Activated naive CD8-positive, alpha-beta T cell treated with anti-CD3 and anti-CD28 coated beads for 36 hours (primary cell): ENCODE data around the gene ARID5A. TPM values are rescaled to one million over a fixed set of nuclear protein-coding genes. Genes with fewer than 3 reads are reported as not detected.

ENCODE experiments used
- DNase-seq: peaks from one replicate; pipeline ENCODE4 v3.0.0; 2021
- H3K27ac Mint-ChIP-seq: one replicate; pipeline ENCODE4 v1.8.0; 2022; ENCODE audit warnings: mild to moderate bottlenecking, moderate library complexity, mixed read lengths
- H3K27me3 Mint-ChIP-seq: one replicate; pipeline ENCODE4 v1.8.0; 2022; ENCODE audit warnings: mild to moderate bottlenecking, mixed read lengths
- H3K36me3 Mint-ChIP-seq: one replicate; pipeline ENCODE4 v1.8.0; 2021; ENCODE audit warnings: mild to moderate bottlenecking, mixed read lengths
- H3K4me1 Mint-ChIP-seq: one replicate; pipeline ENCODE4 v1.8.0; 2021; ENCODE audit warnings: mixed read lengths
- H3K4me3 Mint-ChIP-seq: one replicate; pipeline ENCODE4 v1.8.0; 2022; ENCODE audit warnings: mild to moderate bottlenecking, moderate library complexity, mixed read lengths
- H3K9me3 Mint-ChIP-seq: one replicate; pipeline ENCODE4 v1.8.0; 2022; ENCODE audit warnings: mixed read lengths
- total RNA-seq, 2 experiments: library from RNA; stranded (reverse); gene quantifications; one replicate each; pipeline ENCODE4 v1.2.3, GENCODE V29; 2021

The ARID5A gene
- total RNA-seq, 2 experiments from 2014 or later = 59.5 to 61.7 TPM

DNA sequence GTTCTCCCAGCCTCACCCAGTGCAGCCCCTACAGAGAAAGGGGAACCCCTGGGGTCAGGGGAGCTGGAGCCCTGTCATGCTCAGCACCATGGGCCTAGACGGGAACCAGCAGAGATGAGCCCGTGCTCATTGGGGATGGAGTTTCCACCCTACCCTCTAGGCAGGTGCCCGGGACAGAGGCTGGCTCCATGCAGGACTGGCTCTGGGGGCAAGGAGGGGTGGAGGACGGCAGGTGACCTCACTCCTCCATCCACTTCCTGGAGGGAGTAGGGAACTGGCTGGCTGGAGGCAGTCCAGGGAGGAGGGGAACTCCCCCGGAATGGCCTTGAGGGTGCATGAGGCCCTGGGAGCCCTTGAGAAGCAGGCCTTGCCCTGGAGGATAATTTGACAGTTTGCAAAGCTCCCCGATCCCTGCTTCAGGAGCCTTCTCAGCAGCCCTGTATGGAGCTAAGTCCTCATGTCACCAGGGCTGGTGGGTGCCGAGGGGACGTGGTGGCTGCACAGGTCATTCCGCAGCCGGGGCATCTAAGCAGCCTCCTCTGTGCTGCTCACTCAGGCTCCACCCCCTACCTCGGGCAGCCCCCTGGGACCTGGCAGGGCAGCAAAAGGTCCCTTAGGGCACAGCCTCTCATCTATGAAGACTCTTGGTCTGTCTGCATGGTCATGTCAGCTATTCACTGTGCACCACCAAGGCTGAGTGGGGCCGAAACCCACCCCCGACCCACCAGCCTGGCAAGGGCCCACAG is 33.5 kb upstream of the ARID5A start:
- H3K4me1 Mint-ChIP-seq = peaks cover 14% of the 10 kb centered on the region
- peaks cover 6% of the 10 kb centered on the region for H3K27me3 Mint-ChIP-seq
- no peak overlapping the region for H3K27ac Mint-ChIP-seq
- DNase-seq = no peak
- no peaks in the 10 kb centered on the region for H3K36me3 Mint-ChIP-seq
- H3K9me3 Mint-ChIP-seq = no peaks in the 10 kb centered on the region
- no peak overlapping the region for H3K4me3 Mint-ChIP-seq

DNA sequence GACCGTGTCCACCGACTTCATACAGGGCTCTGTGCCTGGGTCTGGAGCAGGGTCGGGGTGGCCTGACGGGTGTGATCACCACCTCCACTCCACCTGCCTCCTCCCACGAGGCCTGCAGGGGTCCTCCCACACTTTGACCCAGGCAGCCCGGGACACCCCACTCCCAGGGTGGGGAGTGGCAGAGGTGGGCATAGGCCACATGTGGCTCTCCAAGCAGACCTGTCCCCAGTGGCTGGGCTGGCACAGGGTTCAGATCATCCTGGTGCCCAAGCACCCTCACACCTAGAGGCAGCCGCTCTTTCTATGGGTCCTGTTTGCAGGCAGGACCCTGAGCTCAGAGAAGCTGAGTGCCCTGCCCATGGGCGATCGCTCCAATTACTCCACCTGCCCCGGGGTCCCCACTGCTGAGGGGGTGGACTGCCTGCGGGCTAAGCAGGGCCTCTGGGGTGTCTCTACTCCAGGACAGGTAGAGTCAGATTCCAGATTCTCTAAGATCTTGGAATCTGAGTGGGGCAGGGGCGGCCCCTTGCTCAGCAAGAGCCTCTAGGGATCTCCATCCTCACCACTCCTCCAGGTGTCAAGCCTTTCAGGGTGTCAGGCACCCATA is 32.8 kb upstream of the ARID5A start:
- Mint-ChIP-seq H3K27ac (no peak overlapping the region), H3K36me3 (no peaks in the 10 kb centered on the region), H3K27me3 (peaks cover 6% of the 10 kb centered on the region), H3K9me3 (no peaks in the 10 kb centered on the region), H3K4me1 (peaks cover 14% of the 10 kb centered on the region), H3K4me3 (no peak overlapping the region)
- DNase-seq = no peak

GRCh38 chr2:96505231-96505889 is 31.2 kb upstream of the ARID5A start, which contains the start of gene NEURL3:
TSS of gene NEURL3 (minus strand) at chr2:96505357. CDS start at chr2:96505286, 71 bp downstream.
- Mint-ChIP-seq H3K9me3 (no peaks in the 10 kb centered on the region), H3K36me3 (no peaks in the 10 kb centered on the region), H3K4me3 (no peak within 1 kb of the TSS), H3K4me1 (peaks cover 20% of the 10 kb centered on the region), H3K27me3 (peaks cover 13% of the 10 kb centered on the region), H3K27ac (no peak within 1 kb of the TSS)
- no peak for DNase-seq

- H3K27me3 Mint-ChIP-seq = peaks cover 12% of the 10 kb centered on the region
- H3K36me3 Mint-ChIP-seq = no peaks in the 10 kb centered on the region
- no peak overlapping the region for H3K4me3 Mint-ChIP-seq
- H3K27ac Mint-ChIP-seq = no peak overlapping the region
- peaks cover 17% of the 10 kb centered on the region for H3K4me1 Mint-ChIP-seq
- no peak for DNase-seq
- no peaks in the 10 kb centered on the region for H3K9me3 Mint-ChIP-seq
Observed at GRCh38 chr2:96506016-96506906, 30.3 kb upstream of the ARID5A start.

GRCh38 chr2:96506907-96507240 is 29.7 kb upstream of the ARID5A start:
- Mint-ChIP-seq H3K4me3 (no peak overlapping the region), H3K27me3 (peaks cover 11% of the 10 kb centered on the region), H3K27ac (no peak overlapping the region), H3K9me3 (no peaks in the 10 kb centered on the region), H3K4me1 (peaks cover 12% of the 10 kb centered on the region), H3K36me3 (no peaks in the 10 kb centered on the region)
- no peak for DNase-seq

- DNase-seq = peak; percentile 92
- Mint-ChIP-seq H3K27ac (no peak overlapping the region), H3K4me3 (peak overlapping the region; percentile 66), H3K4me1 (peaks cover 10% of the 10 kb centered on the region), H3K27me3 (peaks cover 14% of the 10 kb centered on the region), H3K36me3 (no peaks in the 10 kb centered on the region), H3K9me3 (no peaks in the 10 kb centered on the region)
Observed at GRCh38 chr2:96507957-96508520, 28.5 kb upstream of the ARID5A start.

DNA sequence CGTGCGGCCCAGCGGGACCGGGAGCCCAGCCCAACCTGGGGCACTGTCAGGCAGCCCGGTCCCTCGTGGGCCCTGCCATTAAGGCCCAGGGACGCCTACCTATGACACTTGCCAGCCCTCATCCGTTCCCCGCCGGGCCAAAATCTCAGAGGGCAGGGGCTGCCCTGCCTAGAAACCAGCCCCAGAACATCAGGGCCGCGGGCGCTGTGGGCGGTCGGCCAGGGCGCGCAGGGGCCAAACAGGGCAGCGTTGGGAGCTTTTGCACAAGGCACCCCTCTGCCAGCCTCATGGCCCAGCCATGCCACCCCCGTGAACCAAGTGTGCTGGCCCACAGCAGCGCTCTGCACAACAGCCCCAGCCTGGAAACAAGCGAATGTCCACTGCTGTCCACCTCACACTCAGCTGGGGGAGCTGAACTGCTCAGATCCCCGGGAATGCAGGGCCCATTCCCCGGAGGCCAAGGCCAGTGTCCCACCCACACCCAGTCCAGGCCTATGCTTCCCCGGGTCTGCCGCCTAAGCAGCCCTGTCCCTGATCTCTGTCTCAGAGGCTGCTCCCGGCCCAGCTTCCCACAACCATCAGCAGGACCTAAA is 27.9 kb upstream of the ARID5A start:
- Mint-ChIP-seq H3K27me3 (peaks cover 14% of the 10 kb centered on the region), H3K9me3 (no peaks in the 10 kb centered on the region), H3K4me3 (no peak overlapping the region), H3K27ac (no peak overlapping the region), H3K36me3 (no peaks in the 10 kb centered on the region), H3K4me1 (peaks cover 10% of the 10 kb centered on the region)
- no peak for DNase-seq

DNA sequence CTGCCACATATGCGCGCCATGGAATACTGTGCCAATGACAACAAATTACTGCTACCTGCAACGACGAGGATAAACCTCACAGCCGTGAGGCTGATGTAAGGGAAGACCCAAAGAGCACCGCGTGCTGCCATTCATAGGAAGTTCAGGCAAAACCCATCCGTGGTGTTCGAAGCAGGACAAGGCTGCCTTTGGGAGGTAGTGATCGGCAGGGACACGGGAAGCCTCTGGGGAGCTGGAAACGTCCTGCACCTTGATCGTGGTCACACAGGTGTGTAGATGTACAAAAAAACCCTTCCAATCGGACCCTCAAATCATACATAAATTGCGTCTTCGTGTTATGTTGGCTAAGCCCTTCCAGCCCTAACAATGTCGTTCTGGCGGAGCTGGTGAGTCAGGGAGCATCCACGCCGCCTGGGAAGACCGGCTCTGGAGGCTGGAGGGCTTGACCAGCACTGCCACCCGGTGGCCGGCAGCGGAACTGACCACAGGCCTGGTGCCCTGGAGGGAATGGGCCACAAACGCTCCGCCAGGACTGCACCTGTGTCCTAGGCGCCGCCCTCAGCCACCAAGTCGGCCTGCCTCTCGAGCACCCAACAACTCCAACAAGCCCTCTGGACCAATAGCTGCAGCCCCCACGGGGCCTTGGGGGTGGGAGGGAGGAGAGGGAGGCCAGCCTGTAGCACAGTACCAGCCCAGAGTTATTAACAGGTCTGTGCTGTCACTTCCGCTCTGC is 27.3 kb upstream of the ARID5A start:
- Mint-ChIP-seq H3K4me3 (no peak overlapping the region), H3K27ac (no peak overlapping the region), H3K4me1 (peaks cover 10% of the 10 kb centered on the region), H3K36me3 (no peaks in the 10 kb centered on the region), H3K9me3 (no peaks in the 10 kb centered on the region), H3K27me3 (peaks cover 14% of the 10 kb centered on the region)
- DNase-seq = peak; percentile 74

- Mint-ChIP-seq H3K4me3 (no peak overlapping the region), H3K9me3 (no peaks in the 10 kb centered on the region), H3K4me1 (peaks cover 10% of the 10 kb centered on the region), H3K27ac (no peak overlapping the region), H3K36me3 (no peaks in the 10 kb centered on the region), H3K27me3 (peaks cover 14% of the 10 kb centered on the region)
- DNase-seq = no peak
Observed at GRCh38 chr2:96509847-96510230, 26.7 kb upstream of the ARID5A start.

GRCh38 chr2:96510931-96511595 is 25.5 kb upstream of the ARID5A start:
- no peak overlapping the region for H3K27ac Mint-ChIP-seq
- DNase-seq = no peak
- H3K36me3 Mint-ChIP-seq = no peaks in the 10 kb centered on the region
- peaks cover 10% of the 10 kb centered on the region for H3K4me1 Mint-ChIP-seq
- peaks cover 14% of the 10 kb centered on the region for H3K27me3 Mint-ChIP-seq
- no peaks in the 10 kb centered on the region for H3K9me3 Mint-ChIP-seq
- H3K4me3 Mint-ChIP-seq = no peak overlapping the region

- DNase-seq = no peak
- Mint-ChIP-seq H3K9me3 (peaks cover 3% of the 10 kb centered on the region), H3K4me1 (peaks cover 10% of the 10 kb centered on the region), H3K4me3 (no peak overlapping the region), H3K36me3 (no peaks in the 10 kb centered on the region), H3K27me3 (peaks cover 14% of the 10 kb centered on the region), H3K27ac (no peak overlapping the region)
Observed at GRCh38 chr2:96511851-96512250, 24.7 kb upstream of the ARID5A start.

GRCh38 chr2:96512341-96512740 is 24.2 kb upstream of the ARID5A start:
- H3K4me1 Mint-ChIP-seq = peaks cover 10% of the 10 kb centered on the region
- no peak overlapping the region for H3K27ac Mint-ChIP-seq
- peaks cover 14% of the 10 kb centered on the region for H3K27me3 Mint-ChIP-seq
- H3K4me3 Mint-ChIP-seq = no peak overlapping the region
- DNase-seq = no peak
- peaks cover 3% of the 10 kb centered on the region for H3K36me3 Mint-ChIP-seq
- peaks cover 7% of the 10 kb centered on the region for H3K9me3 Mint-ChIP-seq

- peaks cover 7% of the 10 kb centered on the region for H3K9me3 Mint-ChIP-seq
- peaks cover 5% of the 10 kb centered on the region for H3K36me3 Mint-ChIP-seq
- H3K27ac Mint-ChIP-seq = no peak overlapping the region
- H3K27me3 Mint-ChIP-seq = peaks cover 7% of the 10 kb centered on the region
- H3K4me1 Mint-ChIP-seq = no peaks in the 10 kb centered on the region
- DNase-seq = no peak
- H3K4me3 Mint-ChIP-seq = no peak overlapping the region
Observed at GRCh38 chr2:96514521-96514920, 22.0 kb upstream of the ARID5A start.
